ENCODE measurements around the gene N4BP3.
"Not testable (repeated sequence)": the region's sequence is repeated elsewhere in the genome, so short reads cannot be mapped to it uniquely, and the experiment has no call there.

The N4BP3 gene, protein sequence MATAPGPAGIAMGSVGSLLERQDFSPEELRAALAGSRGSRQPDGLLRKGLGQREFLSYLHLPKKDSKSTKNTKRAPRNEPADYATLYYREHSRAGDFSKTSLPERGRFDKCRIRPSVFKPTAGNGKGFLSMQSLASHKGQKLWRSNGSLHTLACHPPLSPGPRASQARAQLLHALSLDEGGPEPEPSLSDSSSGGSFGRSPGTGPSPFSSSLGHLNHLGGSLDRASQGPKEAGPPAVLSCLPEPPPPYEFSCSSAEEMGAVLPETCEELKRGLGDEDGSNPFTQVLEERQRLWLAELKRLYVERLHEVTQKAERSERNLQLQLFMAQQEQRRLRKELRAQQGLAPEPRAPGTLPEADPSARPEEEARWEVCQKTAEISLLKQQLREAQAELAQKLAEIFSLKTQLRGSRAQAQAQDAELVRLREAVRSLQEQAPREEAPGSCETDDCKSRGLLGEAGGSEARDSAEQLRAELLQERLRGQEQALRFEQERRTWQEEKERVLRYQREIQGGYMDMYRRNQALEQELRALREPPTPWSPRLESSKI

DNA sequence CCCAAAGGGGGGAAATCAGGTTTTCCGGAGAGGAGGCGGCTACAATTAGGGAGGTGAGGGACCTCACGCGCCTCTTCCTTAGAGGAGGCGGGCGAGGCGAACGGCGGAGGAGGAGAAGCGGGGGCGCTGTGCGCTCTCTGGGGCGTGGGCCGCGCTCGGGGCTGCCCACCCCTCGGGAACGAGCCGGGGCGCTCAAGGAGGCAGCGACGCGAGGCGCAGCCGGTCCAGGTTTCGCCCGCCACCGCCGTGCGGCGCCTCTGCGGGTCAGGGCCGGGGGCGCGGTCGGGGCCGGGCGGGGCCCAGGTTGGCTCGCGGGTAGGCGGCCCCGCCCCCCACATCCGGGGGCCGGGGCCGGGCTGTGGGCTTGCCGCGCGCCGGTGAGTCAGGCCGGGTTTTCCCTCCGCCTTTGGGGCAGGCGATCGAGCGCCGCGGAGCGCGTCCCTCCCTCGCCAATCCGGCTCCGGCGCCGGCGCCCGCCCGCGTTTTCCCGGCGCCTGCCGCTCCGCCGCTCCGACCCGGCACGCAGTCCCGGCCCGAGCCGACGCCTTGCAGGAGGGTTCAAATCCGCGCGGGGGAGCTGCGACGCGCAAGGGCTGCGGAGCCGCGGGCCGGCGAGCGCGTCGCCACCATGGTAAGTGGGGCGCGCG, at the start of gene N4BP3:
N4BP3 (plus strand) TSS at position 392 of the 647 bp plus-strand sequence. CDS start 6,052 bp downstream, outside the sequence.
- Histone ChIP-seq H3K27ac (ENCODE audit: low read length) (no peak within 1 kb of the TSS), H3K4me3 (ENCODE audit: low read length in 2 of 2) (peak within 1 kb of the TSS; percentile 40 to 44), H3K9me3 (ENCODE audit: control insufficient read depth in 2 of 2, low read length in 2 of 2) (no peaks in the 10 kb centered on the region), H3K27me3 (ENCODE audit: control insufficient read depth in 1 of 2, insufficient read depth in 2 of 2, low read length in 2 of 2) (peaks cover 34% of the 10 kb centered on the region in 2 donors), H3K36me3 (ENCODE audit: control insufficient read depth in 2 of 2, insufficient read depth in 2 of 2, low read length in 2 of 2) (no peaks in the 10 kb centered on the region), H3K4me1 (ENCODE audit: control insufficient read depth, insufficient read depth, low read length) (peaks cover 9% of the 10 kb centered on the region), H3K9ac (ENCODE audit: low read length in 2 of 2) (no peak within 1 kb of the TSS)

GRCh38 chr5:178067755-178068154, 45.6 kb upstream of the N4BP3 start:
- H3K9ac ChIP-seq (ENCODE audit: low read length in 2 of 2) = no peak overlapping the region
- H3K27me3 ChIP-seq (ENCODE audit: control insufficient read depth in 1 of 2, insufficient read depth in 2 of 2, low read length in 2 of 2) = peaks cover 0 to 5% of the 10 kb centered on the region in 2 donors
- no peak overlapping the region for H3K27ac ChIP-seq (ENCODE audit: low read length)

GRCh38 chr5:178068293-178068692, 45.0 kb upstream of the N4BP3 start:
- Histone ChIP-seq H3K9me3 (ENCODE audit: control insufficient read depth in 2 of 2, low read length in 2 of 2) (no peaks in the 10 kb centered on the region), H3K27me3 (ENCODE audit: control insufficient read depth in 1 of 2, insufficient read depth in 2 of 2, low read length in 2 of 2) (peaks cover 0 to 5% of the 10 kb centered on the region in 2 donors), H3K4me3 (ENCODE audit: low read length in 2 of 2) (no peak overlapping the region), H3K9ac (ENCODE audit: low read length in 2 of 2) (no peak overlapping the region), H3K4me1 (ENCODE audit: control insufficient read depth, insufficient read depth, low read length) (no peaks in the 10 kb centered on the region), H3K27ac (ENCODE audit: low read length) (no peak overlapping the region), H3K36me3 (ENCODE audit: control insufficient read depth in 2 of 2, insufficient read depth in 2 of 2, low read length in 2 of 2) (no peaks in the 10 kb centered on the region)

More at GRCh38 chr5:178067755-178068154, 45.6 kb upstream of the N4BP3 start:
- Histone ChIP-seq H3K4me3 (ENCODE audit: low read length in 2 of 2) (no peak overlapping the region), H3K36me3 (ENCODE audit: control insufficient read depth in 2 of 2, insufficient read depth in 2 of 2, low read length in 2 of 2) (no peaks in the 10 kb centered on the region), H3K4me1 (ENCODE audit: control insufficient read depth, insufficient read depth, low read length) (no peaks in the 10 kb centered on the region), H3K9me3 (ENCODE audit: control insufficient read depth in 2 of 2, low read length in 2 of 2) (no peaks in the 10 kb centered on the region)

DNA sequence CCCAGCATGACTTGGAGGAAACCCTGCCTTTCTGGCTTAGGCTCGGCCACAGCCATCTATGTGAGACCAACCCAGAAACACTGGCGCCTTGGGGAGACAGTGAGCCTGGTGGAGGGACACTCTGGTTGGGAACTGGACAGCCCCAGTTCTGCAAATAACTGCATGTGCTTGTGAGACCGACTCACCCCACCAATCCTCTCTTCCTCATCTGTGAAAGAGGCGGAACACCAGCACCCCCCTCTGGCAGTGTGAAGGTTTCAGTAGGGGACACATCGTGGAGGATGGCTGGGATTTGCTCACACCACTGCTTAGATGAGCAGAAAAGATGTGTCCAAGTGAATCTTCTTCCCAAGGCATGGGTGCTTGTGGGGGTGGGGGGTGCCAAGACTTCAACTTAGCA, 43.4 kb upstream of the N4BP3 start:
- Histone ChIP-seq H3K9ac (ENCODE audit: low read length in 2 of 2) (no peak overlapping the region), H3K4me3 (ENCODE audit: low read length in 2 of 2) (no peak overlapping the region), H3K36me3 (ENCODE audit: control insufficient read depth in 2 of 2, insufficient read depth in 2 of 2, low read length in 2 of 2) (no peaks in the 10 kb centered on the region), H3K9me3 (ENCODE audit: control insufficient read depth in 2 of 2, low read length in 2 of 2) (no peaks in the 10 kb centered on the region), H3K27me3 (ENCODE audit: control insufficient read depth in 1 of 2, insufficient read depth in 2 of 2, low read length in 2 of 2) (peaks cover 5 to 11% of the 10 kb centered on the region in 2 donors), H3K4me1 (ENCODE audit: control insufficient read depth, insufficient read depth, low read length) (no peaks in the 10 kb centered on the region), H3K27ac (ENCODE audit: low read length) (no peak overlapping the region)

- H3K4me1 ChIP-seq (ENCODE audit: control insufficient read depth, insufficient read depth, low read length) = no peaks in the 10 kb centered on the region
- H3K9ac ChIP-seq (ENCODE audit: low read length in 2 of 2) = no peak overlapping the region
- peaks cover 11 to 20% of the 10 kb centered on the region in 2 donors for H3K27me3 ChIP-seq (ENCODE audit: control insufficient read depth in 1 of 2, insufficient read depth in 2 of 2, low read length in 2 of 2)
- no peaks in the 10 kb centered on the region for H3K36me3 ChIP-seq (ENCODE audit: control insufficient read depth in 2 of 2, insufficient read depth in 2 of 2, low read length in 2 of 2)
- H3K4me3 ChIP-seq (ENCODE audit: low read length in 2 of 2) = no peak overlapping the region
- H3K9me3 ChIP-seq (ENCODE audit: control insufficient read depth in 2 of 2, low read length in 2 of 2) = no peaks in the 10 kb centered on the region
- no peak overlapping the region for H3K27ac ChIP-seq (ENCODE audit: low read length)
Measured at GRCh38 chr5:178071108-178071507, 42.2 kb upstream of the N4BP3 start.

- H3K9ac ChIP-seq (ENCODE audit: low read length in 2 of 2) = no peak overlapping the region
- H3K4me1 ChIP-seq (ENCODE audit: control insufficient read depth, insufficient read depth, low read length) = no peaks in the 10 kb centered on the region
- no peak overlapping the region for H3K27ac ChIP-seq (ENCODE audit: low read length)
- peaks cover 11 to 18% of the 10 kb centered on the region in 2 donors for H3K27me3 ChIP-seq (ENCODE audit: control insufficient read depth in 1 of 2, insufficient read depth in 2 of 2, low read length in 2 of 2)
- no peaks in the 10 kb centered on the region for H3K9me3 ChIP-seq (ENCODE audit: control insufficient read depth in 2 of 2, low read length in 2 of 2)
- no peak overlapping the region for H3K4me3 ChIP-seq (ENCODE audit: low read length in 2 of 2)
- H3K36me3 ChIP-seq (ENCODE audit: control insufficient read depth in 2 of 2, insufficient read depth in 2 of 2, low read length in 2 of 2) = no peaks in the 10 kb centered on the region
Measured at GRCh38 chr5:178072749-178073148, 40.6 kb upstream of the N4BP3 start.

- peaks cover 11 to 18% of the 10 kb centered on the region in 2 donors for H3K27me3 ChIP-seq (ENCODE audit: control insufficient read depth in 1 of 2, insufficient read depth in 2 of 2, low read length in 2 of 2)
- no peak overlapping the region for H3K27ac ChIP-seq (ENCODE audit: low read length)
- H3K4me3 ChIP-seq (ENCODE audit: low read length in 2 of 2) = no peak overlapping the region
- H3K36me3 ChIP-seq (ENCODE audit: control insufficient read depth in 2 of 2, insufficient read depth in 2 of 2, low read length in 2 of 2) = no peaks in the 10 kb centered on the region
- H3K9ac ChIP-seq (ENCODE audit: low read length in 2 of 2) = no peak overlapping the region
- H3K4me1 ChIP-seq (ENCODE audit: control insufficient read depth, insufficient read depth, low read length) = no peaks in the 10 kb centered on the region
- no peaks in the 10 kb centered on the region for H3K9me3 ChIP-seq (ENCODE audit: control insufficient read depth in 2 of 2, low read length in 2 of 2)
Measured at GRCh38 chr5:178074266-178074952, 38.9 kb upstream of the N4BP3 start.

- not testable (repeated sequence) for H3K4me1 ChIP-seq (ENCODE audit: control insufficient read depth, insufficient read depth, low read length); H3K9me3 ChIP-seq (ENCODE audit: control insufficient read depth in 2 of 2, low read length in 2 of 2); H3K4me3 ChIP-seq (ENCODE audit: low read length in 2 of 2); H3K36me3 ChIP-seq (ENCODE audit: control insufficient read depth in 2 of 2, insufficient read depth in 2 of 2, low read length in 2 of 2); H3K9ac ChIP-seq (ENCODE audit: low read length in 2 of 2); H3K27ac ChIP-seq (ENCODE audit: low read length)
- peaks cover 11 to 19% of the 10 kb centered on the region in 2 donors for H3K27me3 ChIP-seq (ENCODE audit: control insufficient read depth in 1 of 2, insufficient read depth in 2 of 2, low read length in 2 of 2)
Measured at GRCh38 chr5:178076965-178077364, 36.4 kb upstream of the N4BP3 start.

GRCh38 chr5:178077751-178078150, 35.6 kb upstream of the N4BP3 start:
- peaks cover 11 to 19% of the 10 kb centered on the region in 2 donors for H3K27me3 ChIP-seq (ENCODE audit: control insufficient read depth in 1 of 2, insufficient read depth in 2 of 2, low read length in 2 of 2)
- no peaks in the 10 kb centered on the region for H3K9me3 ChIP-seq (ENCODE audit: control insufficient read depth in 2 of 2, low read length in 2 of 2)
- no peaks in the 10 kb centered on the region for H3K4me1 ChIP-seq (ENCODE audit: control insufficient read depth, insufficient read depth, low read length)
- H3K36me3 ChIP-seq (ENCODE audit: control insufficient read depth in 2 of 2, insufficient read depth in 2 of 2, low read length in 2 of 2) = no peaks in the 10 kb centered on the region
- H3K9ac ChIP-seq (ENCODE audit: low read length in 2 of 2) = no peak overlapping the region
- no peak overlapping the region for H3K4me3 ChIP-seq (ENCODE audit: low read length in 2 of 2)
- H3K27ac ChIP-seq (ENCODE audit: low read length) = no peak overlapping the region

DNA sequence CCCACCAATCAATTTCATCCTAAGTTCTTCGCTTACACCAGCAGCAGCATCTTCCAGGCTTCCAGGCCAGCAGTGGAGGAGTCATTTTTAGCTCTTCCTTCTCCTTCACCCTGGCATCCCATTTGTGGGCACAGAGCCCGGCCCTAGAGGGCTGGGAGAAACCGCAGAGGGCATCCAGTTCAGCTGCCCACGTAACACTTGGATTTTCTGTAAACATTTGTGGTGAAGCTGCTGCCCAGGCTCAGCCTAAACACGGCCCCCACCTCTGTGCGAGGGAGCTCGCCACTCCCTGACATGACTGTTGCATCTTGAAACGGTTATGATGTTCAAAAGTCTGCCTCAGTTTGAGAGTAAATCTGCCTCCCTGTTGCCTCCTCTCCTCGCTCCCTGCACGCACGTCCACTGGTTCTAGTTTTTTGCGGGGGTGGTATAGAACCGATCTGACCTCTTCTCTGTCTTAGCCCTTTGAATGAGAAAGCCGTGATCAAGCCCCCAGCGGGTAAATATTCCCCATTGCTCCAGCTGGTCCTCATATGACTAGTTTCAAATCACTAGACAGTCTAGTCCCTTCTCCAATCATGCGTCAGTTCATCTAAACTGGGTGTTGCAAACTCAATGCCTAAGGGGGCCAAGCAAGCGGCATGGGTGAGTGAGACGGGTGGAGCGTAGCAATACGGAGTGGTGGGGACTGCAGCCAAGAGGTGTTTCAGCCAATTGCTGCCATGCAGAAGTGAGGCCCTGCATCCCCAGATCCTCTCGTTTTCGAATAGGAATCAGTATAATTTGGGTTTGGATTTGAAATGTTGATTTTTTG, 34.9 kb upstream of the N4BP3 start:
- Histone ChIP-seq H3K4me1 (ENCODE audit: control insufficient read depth, insufficient read depth, low read length) (no peaks in the 10 kb centered on the region), H3K36me3 (ENCODE audit: control insufficient read depth in 2 of 2, insufficient read depth in 2 of 2, low read length in 2 of 2) (no peaks in the 10 kb centered on the region), H3K27me3 (ENCODE audit: control insufficient read depth in 1 of 2, insufficient read depth in 2 of 2, low read length in 2 of 2) (peaks cover 11 to 20% of the 10 kb centered on the region in 2 donors), H3K9ac (ENCODE audit: low read length in 2 of 2) (no peak overlapping the region), H3K4me3 (ENCODE audit: low read length in 2 of 2) (no peak overlapping the region), H3K9me3 (ENCODE audit: control insufficient read depth in 2 of 2, low read length in 2 of 2) (no peaks in the 10 kb centered on the region), H3K27ac (ENCODE audit: low read length) (no peak overlapping the region)

All from stomach smooth muscle (tissue), 2 donors.